Dedifferentiated amniotic fluid mesenchymal stem cell (primary cell): ENCODE results near the gene PORCN.
"Not testable (repeated sequence)": the region's sequence is repeated elsewhere in the genome, so short reads cannot be mapped to it uniquely, and the experiment has no call there.

Experiments
- DNase-seq: peaks from one replicate; pipeline ENCODE4 v3.0.0-alpha.2; 2016; ENCODE audit errors: extremely low spot score

Gene PORCN

DNA sequence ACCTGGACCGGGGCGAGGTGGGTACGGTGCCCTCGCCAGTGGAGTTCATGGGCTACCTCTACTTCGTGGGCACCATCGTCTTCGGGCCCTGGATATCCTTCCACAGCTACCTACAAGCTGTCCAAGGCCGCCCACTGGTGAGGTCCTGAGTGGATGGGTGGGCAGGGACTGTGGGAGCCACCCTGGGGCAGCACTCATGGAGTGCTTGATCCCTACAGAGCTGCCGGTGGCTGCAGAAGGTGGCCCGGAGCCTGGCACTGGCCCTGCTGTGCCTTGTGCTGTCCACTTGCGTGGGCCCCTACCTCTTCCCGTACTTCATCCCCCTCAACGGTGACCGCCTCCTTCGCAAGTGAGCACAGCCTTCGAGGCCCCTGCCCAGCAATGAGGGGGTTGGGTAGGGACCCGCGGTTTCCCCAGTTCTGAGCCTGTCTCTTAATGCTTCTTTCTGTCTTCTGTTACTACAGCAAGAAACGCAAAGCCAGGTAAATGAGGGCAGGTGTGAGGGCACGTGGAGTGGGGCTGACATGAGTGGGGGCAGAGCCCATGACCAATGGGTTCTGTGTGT, 3.7 kb downstream of the PORCN start:
- DNase-seq = no peak

DNA sequence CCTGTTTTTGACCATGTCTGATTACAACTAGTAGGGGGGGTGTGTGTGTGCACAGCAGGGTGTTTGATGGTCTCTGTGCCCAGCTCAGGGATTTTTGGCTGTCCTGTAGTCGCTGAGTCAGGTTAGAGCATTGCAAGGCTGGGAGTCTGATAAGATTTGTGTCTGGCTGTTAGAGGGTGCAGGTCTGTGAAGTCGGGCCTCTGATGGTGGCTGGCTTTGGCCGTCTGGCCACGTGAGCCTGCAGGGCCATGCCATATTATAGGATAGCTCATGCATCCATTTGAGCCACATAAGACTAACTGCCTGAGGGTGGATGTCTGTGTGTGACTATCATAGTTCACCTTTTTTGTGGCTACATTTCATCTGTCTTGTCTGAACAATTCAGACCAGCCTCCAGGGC, 4.9 kb downstream of the PORCN start:
- DNase-seq = no peak

DNA sequence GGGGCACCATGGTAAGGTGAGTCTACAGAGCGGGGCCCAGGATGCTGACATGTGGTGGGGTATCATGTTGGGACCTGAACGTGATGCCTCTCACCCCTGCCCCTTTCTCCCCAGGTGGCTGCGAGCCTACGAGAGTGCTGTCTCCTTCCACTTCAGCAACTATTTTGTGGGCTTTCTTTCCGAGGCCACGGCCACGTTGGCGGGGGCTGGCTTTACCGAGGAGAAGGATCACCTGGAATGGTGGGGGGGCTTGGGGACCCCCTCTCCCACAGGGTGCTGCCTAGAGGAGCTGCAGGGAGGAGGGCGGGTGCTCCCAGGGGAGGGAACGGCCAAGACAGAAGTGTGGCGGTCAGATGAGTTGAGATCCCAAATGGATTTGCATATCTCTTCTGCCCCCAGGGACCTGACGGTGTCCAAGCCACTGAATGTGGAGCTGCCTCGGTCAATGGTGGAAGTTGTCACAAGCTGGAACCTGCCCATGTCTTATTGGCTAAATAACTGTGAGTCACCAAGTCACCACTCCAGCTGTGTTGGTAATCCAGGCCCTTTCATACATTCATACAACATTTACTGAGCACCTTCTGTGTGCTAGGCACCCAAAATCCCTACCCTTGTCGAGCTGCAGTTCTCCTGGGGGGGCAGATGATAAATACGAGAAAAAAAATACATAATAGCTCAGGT, 5.5 kb downstream of the PORCN start:
- DNase-seq = no peak

DNA sequence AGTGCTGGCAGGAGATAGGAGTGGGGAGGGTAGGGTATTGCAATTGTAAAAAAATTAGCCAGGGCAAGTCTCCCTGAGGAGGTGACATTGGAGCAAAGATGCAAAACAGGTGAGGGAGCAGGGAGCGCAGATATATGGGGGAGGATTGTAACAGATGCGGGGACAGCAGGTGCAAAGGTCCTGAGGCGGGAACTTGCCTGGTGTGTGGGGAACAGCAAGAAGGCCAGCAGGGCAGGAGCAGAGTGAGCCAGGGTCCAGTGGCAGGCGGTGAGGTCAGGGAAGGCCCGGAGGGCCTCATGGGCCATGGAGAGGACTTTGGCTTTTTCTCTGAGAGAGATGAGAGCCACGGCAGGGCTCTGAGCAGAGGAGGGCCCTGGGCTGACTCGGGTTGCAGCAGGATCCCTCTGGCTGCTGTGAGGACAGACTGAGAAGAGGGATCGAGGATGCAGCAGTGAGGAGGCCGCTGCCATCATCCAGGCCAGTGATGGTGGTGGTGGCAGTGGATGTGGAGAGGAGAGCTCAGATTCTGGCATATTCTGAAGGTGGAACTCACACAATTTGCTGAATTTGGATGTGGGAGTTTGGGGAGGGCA, 6.2 kb downstream of the PORCN start:
- DNase-seq = no peak

DNA sequence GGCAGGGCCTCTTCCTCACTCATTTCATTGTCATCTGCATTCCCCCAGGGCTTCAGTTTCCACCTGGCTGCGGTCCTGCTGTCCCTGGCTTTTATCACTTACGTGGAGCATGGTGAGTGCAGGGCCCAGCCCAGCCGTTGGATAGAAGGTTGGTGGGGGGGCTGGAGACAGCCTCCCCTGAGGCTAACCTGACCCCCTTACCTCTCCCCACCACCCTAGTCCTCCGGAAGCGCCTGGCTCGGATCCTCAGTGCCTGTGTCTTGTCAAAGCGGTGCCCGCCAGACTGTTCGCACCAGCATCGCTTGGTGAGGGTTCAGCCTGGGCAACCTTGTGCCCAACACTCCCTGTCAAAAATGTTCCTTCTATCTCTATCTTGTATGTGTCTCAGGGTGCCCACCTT, 7.0 kb downstream of the PORCN start:
- DNase-seq = no peak

DNA sequence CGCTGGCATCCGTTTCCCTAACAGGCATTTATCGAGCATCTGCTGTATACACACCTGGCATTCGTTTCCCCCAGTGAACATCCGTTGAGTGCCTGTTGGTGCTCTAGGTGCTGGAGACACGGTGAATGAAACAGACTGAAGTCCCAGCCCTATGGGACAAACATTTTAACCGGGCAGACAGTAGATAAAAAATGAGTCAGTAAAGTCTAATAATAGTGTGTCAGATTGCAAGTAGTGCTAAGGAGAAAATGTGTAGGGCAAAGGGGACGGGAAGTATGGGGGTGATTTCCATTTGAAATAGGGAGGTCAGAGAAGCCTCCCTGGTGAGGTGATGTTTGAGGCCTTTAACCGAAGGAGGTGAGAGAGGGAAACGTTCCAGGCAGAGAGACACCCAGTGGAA, 7.5 kb downstream of the PORCN start:
- DNase-seq = no peak

DNA sequence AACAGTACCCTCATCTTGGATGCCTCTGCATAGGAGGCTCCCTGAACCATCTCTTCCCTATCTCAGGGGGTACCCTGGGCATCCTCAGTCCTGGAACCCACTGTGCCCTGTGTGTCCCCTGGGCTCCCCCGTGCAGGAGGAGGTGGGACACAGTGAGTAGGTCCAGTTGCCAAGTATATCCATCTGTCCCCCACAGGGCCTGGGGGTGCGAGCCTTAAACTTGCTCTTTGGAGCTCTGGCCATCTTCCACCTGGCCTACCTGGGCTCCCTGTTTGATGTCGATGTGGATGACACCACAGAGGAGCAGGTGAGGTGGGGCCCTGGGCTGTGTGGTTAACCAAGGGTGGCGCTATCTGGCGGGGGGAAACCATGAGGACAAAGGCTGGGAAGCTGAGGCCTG, 8.2 kb downstream of the PORCN start:
- DNase-seq = no peak

DNA sequence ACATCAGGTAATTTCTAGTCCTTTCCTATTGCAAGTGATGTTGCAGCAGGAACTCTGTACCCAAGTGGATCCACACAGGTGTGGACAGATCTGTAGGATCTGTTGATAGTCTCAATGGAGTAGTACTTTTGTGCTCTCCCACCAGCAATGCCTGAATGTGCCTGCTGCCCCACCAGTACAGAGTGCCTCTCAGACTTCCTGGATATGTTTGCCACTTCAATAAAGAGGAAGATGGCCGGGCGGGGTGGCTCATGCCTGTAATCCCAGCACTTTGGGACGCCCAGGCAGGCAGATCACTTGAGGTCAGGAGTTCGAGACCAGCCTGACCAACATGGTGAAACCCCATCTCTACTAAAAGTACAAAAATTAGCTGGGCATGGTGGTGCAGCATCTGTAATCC, 10.7 kb downstream of the PORCN start:
- not testable (repeated sequence) for DNase-seq

DNA sequence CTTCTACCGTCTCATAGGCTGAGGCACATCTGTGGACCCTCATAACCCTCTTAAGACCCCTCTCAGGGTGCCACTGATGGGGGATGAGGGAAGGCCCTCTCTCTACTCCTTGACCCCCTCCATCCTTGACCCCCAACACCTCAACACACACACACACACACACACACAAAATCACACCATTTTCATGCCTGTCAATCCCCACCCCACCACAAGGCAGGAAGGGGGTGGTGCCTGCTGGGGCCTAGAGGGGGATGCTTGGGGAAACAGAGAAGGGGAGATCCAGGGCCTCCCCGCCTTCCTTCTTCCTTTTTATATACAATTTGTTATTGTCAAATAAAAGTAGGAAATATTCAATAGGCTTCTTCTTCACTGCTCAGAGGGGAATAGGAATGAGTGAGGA, 11.7 kb downstream of the PORCN start:
- DNase-seq = no peak

DNA sequence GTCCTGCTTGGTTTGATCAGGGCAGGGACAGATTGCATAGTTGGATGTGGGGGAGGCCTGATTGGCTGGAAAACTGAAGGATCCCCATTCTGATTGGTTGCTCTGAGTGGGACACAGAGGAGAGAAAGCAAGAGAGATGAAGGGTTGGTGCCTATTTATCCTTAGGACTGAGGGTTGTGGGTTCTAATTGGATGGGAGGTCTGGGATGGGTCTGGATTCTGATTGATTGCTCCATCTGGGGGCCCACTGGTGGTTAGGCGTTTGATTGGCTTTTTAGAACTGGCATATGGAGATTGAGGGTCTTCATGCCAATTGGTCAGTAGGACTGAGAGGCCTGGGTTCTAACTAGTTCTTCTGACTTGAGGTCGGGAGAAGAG, 12.2 kb downstream of the PORCN start:
- no peak for DNase-seq

DNA sequence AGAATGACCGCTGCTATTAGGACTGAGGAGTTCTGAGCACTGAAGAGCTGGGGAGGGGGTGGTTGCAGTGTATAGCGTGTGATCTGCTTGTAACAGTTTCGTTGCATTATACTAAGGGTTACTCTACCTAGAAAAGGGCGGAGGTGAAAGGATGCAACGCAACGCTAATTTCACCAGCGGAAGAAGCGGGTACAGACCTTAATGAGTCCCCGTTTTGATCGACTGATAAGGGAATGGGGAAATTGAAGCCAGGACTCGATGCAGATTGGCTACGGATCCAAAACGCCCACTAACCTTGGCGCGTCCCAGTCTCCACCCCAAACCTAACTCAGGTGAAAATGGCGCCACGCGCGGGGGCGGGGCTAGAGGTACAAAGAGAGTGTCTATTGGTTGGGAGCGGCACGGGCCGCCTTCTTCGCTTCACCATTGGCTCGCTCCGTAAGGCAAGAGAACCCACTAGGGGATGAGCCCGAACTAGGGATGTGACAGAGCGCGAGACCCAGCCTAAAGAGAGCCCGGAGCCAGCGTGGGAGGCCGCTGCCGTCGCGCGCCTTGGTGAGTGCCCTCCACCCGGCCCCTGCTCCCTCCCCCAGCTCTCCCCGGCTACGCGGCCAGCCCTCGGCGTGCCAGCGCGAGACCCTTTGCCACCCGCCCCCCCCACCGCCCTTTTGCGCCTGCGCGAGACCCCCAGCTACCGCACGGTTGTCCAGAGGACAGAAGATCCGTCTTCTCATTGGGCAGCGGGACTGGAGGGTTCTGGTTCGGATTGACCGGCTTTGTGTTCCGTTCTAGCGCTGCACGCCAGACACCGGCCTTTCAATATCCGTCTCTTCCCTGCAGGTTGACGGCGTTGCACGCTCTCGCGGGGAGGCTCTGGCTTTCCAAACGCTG, 12.8 kb downstream of the PORCN start, which contains the start of gene EBP:
Gene EBP, plus strand, starts transcription at position 456 of the 891 bp plus-strand sequence. CDS start 1,964 bp downstream, outside the sequence.
- DNase-seq = peak; percentile 75

DNA sequence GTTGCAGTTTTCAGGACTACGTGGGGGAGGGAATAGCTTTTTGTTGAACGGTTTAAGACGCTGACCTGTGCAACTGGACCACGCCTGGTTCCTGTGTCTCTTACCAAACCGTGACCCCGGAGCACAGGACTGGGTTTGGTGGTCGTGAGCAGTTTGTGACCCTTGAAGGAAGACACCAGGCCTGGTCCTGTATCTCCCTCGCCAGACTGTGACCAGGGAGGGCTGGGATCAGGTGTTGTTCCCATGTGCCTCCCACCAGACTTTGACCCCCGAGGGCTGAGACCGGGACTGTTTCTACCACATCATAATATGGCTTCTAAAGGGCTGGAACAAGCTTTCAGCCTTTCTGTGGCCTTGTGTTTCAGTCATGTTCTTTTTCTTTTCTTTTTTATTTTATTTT, 13.5 kb downstream of the PORCN start:
- DNase-seq = no peak

DNA sequence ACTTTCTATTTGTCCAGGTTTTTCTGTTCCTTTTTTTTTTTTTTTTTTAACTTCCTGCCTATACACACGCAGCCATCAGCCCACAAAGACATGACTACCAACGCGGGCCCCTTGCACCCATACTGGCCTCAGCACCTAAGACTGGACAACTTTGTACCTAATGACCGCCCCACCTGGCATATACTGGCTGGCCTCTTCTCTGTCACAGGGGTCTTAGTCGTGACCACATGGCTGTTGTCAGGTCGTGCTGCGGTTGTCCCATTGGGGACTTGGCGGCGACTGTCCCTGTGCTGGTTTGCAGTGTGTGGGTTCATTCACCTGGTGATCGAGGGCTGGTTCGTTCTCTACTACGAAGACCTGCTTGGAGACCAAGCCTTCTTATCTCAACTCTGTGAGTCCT, 14.9 kb downstream of the PORCN start:
- DNase-seq = no peak

DNA sequence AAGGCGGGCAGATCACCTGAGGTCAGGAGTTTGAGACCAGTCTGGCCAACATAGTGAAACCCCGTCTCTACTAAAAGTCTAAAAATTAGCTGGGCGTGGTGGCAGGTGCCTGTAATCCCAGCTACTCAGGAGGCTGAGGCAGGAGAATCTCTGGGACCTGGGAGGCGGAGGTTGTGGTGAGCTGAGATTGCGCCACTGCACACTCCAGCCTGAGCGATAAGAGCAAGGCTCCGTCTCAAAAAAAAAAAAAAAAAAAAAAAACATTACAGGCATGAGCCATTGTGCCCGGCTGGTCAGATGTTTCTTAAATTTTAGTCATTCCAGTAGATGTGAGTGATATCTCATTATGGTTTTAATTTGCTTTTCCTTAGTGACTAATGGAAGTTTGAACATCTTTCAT, 17.1 kb downstream of the PORCN start:
- not testable (repeated sequence) for DNase-seq

DNA sequence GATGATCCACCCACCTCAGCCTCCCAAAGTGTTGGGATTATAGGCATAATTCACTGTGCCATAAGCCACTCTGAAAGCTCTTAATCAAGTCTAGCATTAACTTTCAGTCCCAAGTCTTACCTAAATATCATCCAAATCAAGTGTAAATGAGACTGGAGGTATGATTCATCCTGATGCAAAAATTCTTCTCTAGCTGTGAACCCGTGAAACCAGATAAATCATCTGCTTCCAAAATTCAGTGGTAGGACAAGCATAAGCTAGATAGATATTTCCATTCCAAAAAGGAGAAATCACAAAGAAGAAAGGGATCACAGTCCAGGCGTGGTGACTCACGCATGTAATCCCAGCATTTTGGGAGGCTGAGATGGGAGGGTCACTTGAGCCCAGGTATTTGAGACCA, 21.9 kb downstream of the PORCN start:
- no peak for DNase-seq

DNA sequence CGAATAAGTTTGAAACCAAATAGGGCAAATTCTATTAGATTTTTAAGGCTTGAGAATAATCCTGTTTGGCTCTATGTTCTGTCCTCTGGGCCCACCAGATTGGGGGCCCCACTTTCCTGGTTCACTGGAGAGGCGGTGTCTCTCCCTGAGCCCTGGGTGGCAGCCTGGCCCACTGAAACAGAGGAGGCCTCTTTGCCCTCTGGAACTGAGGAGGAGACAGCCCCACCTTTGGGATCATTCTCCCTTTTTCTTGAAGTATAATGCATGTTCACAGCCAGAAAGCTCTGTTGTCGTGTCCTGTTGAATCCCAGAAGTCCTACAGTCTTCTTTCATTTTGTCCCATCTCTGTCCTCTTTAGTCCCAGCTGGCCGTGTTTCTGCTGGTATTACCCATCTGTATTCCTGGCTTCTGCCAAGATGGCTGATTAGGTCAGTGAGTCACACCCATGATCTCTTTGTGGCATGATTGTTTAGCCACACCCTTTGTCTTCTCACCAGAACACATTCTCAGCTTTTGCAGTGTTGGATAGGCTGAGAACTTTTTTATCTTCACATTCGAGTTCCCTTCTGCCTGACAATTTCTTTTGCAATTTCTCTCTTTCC, 22.7 kb downstream of the PORCN start:
- DNase-seq = peak; percentile 31

DNA sequence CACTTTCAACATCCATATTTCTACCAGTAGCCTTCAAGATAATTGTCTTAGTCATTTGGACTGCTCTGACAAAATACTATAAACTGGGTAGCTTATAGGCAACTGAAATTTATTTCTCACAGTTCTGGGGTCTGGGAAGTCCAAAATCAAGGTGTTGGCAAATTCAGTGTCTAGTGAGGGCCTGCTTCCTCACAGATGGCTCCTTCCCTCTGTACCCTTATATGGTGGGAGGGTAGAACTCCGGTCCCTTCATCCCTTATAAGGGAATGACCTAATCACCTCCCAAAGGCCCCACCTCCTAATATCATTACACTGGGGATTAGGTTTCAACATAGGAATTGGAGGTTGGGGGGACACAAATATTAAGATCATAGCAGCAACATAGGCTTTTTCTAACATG, 23.4 kb downstream of the PORCN start:
- DNase-seq = no peak

DNA sequence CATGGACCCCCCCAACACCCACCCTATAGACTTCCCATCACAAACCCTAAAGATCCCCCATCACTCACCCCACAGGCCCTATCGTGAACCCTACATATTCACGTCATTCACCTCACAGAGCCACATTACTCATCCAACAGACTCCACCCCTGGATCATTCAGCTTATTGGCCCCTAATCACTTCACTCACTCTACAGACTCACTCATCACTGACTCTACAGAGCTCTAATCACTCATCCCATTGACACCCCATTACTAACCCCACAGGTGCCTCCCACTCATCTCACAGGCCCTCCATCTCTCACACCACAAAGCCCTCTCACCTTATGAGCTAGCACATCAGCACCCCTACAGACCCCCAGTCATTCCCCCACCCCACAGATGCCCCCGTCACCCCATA, 24.4 kb downstream of the PORCN start:
- DNase-seq = no peak

DNA sequence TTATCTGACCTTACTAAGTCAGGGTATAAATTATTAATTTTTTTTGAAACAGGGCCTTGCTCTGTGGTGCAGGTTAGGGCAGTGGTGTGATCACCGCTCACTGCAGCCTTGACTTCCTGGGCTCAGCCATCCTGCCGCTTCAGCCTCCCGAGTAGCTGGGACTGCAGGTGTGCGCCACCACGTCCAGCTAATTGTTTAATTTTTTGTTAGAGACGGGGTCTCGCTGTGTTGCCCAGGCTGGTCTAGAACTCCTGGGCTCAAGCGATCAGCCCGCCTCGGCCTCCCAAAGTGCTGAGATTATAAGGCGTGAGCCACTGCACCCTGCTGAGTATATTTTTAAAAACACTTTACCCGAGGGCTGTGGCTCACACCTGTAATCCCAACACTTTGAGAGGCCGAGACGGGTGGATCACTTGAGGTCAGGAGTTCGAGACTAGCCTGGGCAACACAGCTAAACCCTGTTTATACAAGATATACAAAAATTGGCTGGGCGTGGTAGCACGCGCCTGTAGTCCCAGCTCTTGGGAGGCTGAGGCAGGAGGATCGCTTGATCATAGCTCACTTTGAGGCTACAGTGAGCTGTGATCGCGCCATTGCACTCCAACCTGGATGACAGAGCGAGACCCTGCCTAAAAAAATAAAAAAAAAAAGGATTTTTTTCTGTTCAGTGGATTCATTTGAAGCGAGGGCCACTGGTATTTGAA, 30.0 kb downstream of the PORCN start:
- DNase-seq = no peak

DNA sequence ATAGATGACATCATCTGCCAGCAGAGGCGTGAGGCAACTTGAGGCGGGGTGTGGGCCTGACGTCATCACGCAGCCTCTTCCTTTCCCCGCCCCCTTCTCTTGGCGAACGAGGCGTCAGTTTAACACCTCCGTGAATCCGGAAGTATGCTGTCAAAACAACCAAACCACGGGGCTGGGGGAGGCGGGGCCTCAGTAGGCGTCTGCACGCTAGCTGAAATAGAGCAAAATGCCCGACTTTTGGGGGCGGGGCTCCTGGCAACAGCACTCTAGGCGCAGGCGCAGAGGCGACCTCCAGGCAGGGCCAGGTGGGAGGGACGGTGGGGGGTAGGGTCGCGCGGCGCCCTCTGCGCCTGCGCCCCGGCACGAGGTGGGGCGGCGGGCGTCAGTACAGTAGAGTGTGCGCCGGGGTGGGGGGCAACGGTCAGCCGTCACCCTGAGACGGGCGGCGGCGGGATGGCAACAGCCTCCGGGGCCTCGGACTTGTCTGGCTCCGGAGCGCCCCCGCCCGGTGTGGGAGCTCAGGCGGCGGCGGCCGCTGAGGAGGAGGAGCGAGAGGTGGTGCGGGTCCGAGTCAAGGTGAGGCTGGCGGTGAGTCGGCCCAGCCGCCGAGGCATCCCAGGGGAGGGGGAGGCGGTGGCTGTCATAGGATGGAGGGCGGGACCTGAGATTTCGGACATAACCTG, 30.7 kb downstream of the PORCN start, which contains the start of gene TBC1D25:
Gene TBC1D25, plus strand, starts transcription at position 370 of the 683 bp plus-strand sequence. Its CDS starts 84 bp downstream, at position 454.
- peak; percentile 86 for DNase-seq

DNA sequence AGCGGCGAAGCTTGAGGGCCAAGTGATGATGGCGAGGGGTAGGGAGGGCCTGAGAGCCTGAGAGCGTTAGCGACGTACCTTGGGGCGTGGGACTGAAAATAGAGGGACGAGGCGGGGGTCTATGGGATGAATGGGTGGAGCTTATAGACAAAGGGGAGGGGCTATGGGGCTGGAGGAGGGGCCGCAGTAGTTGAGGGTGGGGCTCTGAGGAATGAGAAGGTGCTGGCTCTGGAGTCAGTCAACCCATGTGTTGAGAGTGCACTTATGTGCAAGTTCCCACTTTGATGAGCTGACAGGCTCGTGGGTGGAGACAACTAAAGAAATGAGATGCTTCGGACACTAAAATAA, 31.2 kb downstream of the PORCN start:
- no peak for DNase-seq
